GM23248 (cell line): ENCODE results near the gene MYOG. TPM values are rescaled to one million over a fixed set of nuclear protein-coding genes. Genes with fewer than 3 reads are reported as not detected.

ENCODE experiments used
- DNase-seq: peaks from one replicate; pipeline ENCODE4 v3.0.0-alpha.2; 2015
- H2AFZ ChIP-seq: fragments of 200-600 bp; sonication (generic); 2 replicates; pipeline ENCODE4 v1.6.1; 2016; ENCODE audit warnings: antibody characterized with exemption
- H3F3A ChIP-seq: fragments of 200-600 bp; sonication (generic); 2 replicates; pipeline ENCODE4 v1.6.1; 2016; ENCODE audit warnings: mild to moderate bottlenecking, antibody characterized with exemption, mixed run types; ENCODE audit not compliant: insufficient read depth
- H3K27ac ChIP-seq: fragments of 200-600 bp; sonication (generic); 2 replicates; pipeline ENCODE4 v1.5.1; 2016; ENCODE audit warnings: mild to moderate bottlenecking
- H3K27me3 ChIP-seq: fragments of 200-600 bp; sonication (generic); replicated peaks from 2 replicates; pipeline ENCODE4 v1.6.1; 2016; ENCODE audit warnings: mild to moderate bottlenecking; ENCODE audit not compliant: insufficient read depth
- H3K36me3 ChIP-seq: fragments of 200-600 bp; sonication (generic); 2 replicates; pipeline ENCODE4 v1.6.1; 2016; ENCODE audit warnings: low read depth, mild to moderate bottlenecking
- H3K4me1 ChIP-seq: fragments of 200-600 bp; sonication (generic); 2 replicates; pipeline ENCODE4 v1.6.1; 2016; ENCODE audit warnings: mild to moderate bottlenecking; ENCODE audit not compliant: insufficient read depth
- H3K4me2 ChIP-seq: fragments of 200-600 bp; sonication (generic); one replicate; pipeline ENCODE4 v1.6.1; 2016; ENCODE audit warnings: mild to moderate bottlenecking; ENCODE audit not compliant: unreplicated experiment
- H3K4me3 ChIP-seq: fragments of 200-600 bp; sonication (generic); 2 replicates; pipeline ENCODE4 v1.5.1; 2016; ENCODE audit warnings: mild to moderate bottlenecking
- H3K79me2 ChIP-seq: fragments of 200-600 bp; sonication (generic); 2 replicates; pipeline ENCODE4 v1.6.1; 2016; ENCODE audit warnings: mild to moderate bottlenecking; ENCODE audit not compliant: insufficient read depth
- H3K9ac ChIP-seq: fragments of 200-600 bp; sonication (generic); 2 replicates; pipeline ENCODE4 v1.6.1; 2016; ENCODE audit warnings: mild to moderate bottlenecking
- H3K9me2 ChIP-seq: fragments of 200-600 bp; sonication (generic); 2 replicates; pipeline ENCODE4 v1.6.1; 2016; ENCODE audit warnings: mixed run types, mild to moderate bottlenecking, moderate library complexity; ENCODE audit not compliant: insufficient read depth
- H3K9me3 ChIP-seq: fragments of 200-600 bp; sonication (generic); one replicate; pipeline ENCODE4 v1.6.1; 2017; ENCODE audit warnings: low read depth
- H4K20me1 ChIP-seq: fragments of 200-600 bp; sonication (generic); 2 replicates; pipeline ENCODE4 v1.6.0; 2016; ENCODE audit not compliant: insufficient read depth
- EZH2 ChIP-seq: fragments of 200-600 bp; sonication (generic); IDR thresholded peaks from 2 replicates; pipeline ENCODE4 v1.6.1; 2018; ENCODE audit warnings: antibody characterized with exemption, mild to moderate bottlenecking; ENCODE audit not compliant: insufficient read depth, poor library complexity, severe bottlenecking
- EZH2phosphoT487 ChIP-seq: fragments of 200-600 bp; sonication (generic); IDR thresholded peaks from 2 replicates; pipeline ENCODE4 v1.6.1; 2018; ENCODE audit warnings: antibody characterized with exemption, moderate library complexity, mild to moderate bottlenecking, low read depth; ENCODE audit not compliant: insufficient read depth
- WGBS, 2 experiments: methylation state at CpG; one replicate each; pipeline ENCODE4 v1.1.6; 2015 to 2017; ENCODE audit warnings: low lambda C conversion rate in 2 of 2, low coverage in 1 of 2; ENCODE audit errors: missing lambda C conversion rate in 2 of 2; 5-methylcytosine and 5-hydroxymethylcytosine counted together
- in situ Hi-C: fragments of 300-500 bp; cut with MboI; formaldehyde crosslinking; loops from 2 replicates; pipeline ENCODE4 v1.15.0; 2020
- polyA plus RNA-seq: library from polyadenylated mRNA; unstranded; fragments of >200 nt; fragmentation: Nextera tagmentation; extraction: Ambion mirVana; gene quantifications from 2 replicates; pipeline ENCODE4 v1.2.1, GENCODE V29; 2016
- total RNA-seq: library from RNA; depleted of rRNA; stranded (reverse); fragments of >200 nt; shearing (Covaris generic); gene quantifications from 2 replicates; pipeline ENCODE4 v1.2.3, GENCODE V29; 2014

The MYOG gene
- total and polyA plus RNA-seq, 2 experiments from 2014 or later, result not detected

DNA sequence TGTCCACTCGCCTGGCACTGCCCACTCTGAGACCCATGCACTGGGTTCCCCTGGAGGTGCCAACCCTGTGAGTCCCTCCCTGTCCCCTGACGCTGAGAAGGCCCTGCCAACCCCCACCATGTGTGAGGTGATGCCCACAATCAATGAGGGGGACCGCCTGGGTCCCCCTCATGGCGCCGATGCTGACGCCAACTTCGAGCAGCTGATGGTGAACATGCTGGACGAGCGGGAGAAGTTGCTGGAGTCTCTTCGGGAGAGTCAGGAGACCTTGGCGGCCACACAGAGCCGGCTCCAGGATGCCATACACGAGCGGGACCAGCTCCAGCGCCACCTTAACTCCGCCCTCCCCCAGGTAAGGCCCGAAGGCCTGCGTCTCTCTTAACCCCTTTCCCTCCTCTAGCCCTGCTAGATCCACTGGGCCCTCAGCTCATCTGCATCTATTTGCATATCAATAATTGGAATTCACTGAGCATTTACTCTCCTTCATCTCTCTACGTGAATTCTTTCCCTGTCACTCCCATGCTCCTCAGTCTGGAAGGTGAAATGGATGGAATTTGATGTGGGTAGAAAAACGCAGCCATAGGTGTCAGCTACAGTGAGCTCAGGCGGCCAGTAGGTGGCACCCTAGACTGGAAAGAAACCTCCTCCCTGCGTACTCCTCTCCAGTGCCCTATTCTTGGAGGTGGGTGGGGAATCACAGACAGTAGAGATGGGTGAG lies 46.8 kb downstream of the MYOG start:
- Histone ChIP-seq H3K79me2 (0 out of 2 replicates have a peak, but pooled peaks cover 7% of the 10 kb centered on the region), H3K27ac (no peak overlapping the region), H3K9ac (no peak overlapping the region), H4K20me1 (no peaks in the 10 kb centered on the region), H3K36me3 (no peaks in the 10 kb centered on the region), H3K4me3 (no peak overlapping the region), H3K4me1 (peaks cover 38% of the 10 kb centered on the region), H2AFZ (no peak overlapping the region), H3K9me3 (no peaks in the 10 kb centered on the region), H3K27me3 (no peaks in the 10 kb centered on the region), H3F3A (peaks cover 16% of the 10 kb centered on the region; the same call in 1 of the 2 replicates), H3K4me2 (peak overlapping the region; percentile 36), H3K9me2 (no peaks in the 10 kb centered on the region)
- WGBS, 2 experiments, result 38 to 44% methylated on average over 16 to 20 of the region's 22 CpGs
- in situ Hi-C loops, result loop anchor here (10.0 kb wide), 1 partner anchor 186 kb away; the partner anchor contains the start of gene CHIT1
- peak; percentile 82 for DNase-seq
- no peak for TF ChIP-seq EZH2
- no peak for TF ChIP-seq EZH2phosphoT487

DNA sequence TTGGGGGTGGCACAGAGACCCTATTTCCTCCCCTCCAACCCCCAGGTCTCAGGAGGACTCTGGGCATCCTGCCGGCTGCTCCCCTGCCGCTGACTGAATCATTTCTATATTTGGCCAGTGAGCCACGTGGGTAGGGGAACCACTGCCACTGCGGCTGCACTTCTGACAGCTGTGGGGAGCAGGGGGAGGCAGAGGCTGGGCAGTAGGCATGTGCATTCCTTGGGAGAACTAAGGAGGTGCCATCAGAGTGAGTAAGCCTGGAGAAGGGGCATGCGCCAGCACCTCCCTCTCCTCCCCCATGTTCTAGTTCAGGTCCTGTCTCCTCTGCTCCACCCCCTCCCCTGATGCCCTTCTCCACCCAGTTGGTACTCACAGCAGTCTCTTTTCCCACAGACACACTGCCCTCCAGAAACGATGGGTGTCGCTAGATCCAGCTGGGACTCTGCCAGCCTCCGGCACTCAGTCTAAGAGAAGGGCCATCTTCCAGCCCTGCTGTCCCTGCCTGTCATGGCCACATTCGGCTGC lies 47.5 kb downstream of the MYOG start:
- H3K4me1 ChIP-seq, result peaks cover 38% of the 10 kb centered on the region
- WGBS, 2 experiments, result 6 to 10% methylated on average over 9 of the region's 9 CpGs
- H3K9ac ChIP-seq, result no peak overlapping the region
- peak; percentile 92 for DNase-seq
- no peak overlapping the region for H3K4me3 ChIP-seq
- in situ Hi-C loops, result loop anchor here (10.0 kb wide), 1 partner anchor 187 kb away; the partner anchor contains the start of gene CHIT1
- TF ChIP-seq EZH2phosphoT487 (no peak), EZH2 (no peak)
- no peak overlapping the region for H2AFZ ChIP-seq
- H3K9me2 ChIP-seq, result no peaks in the 10 kb centered on the region
- H3K79me2 ChIP-seq, result peaks cover 14% of the 10 kb centered on the region; the same call in 1 of the 2 replicates
- H3K9me3 ChIP-seq, result no peaks in the 10 kb centered on the region
- H3K27me3 ChIP-seq, result no peaks in the 10 kb centered on the region
- peaks cover 16% of the 10 kb centered on the region; the same call in 1 of the 2 replicates for H3F3A ChIP-seq
- peak overlapping the region; percentile 53 for H3K27ac ChIP-seq
- H4K20me1 ChIP-seq, result no peaks in the 10 kb centered on the region
- no peaks in the 10 kb centered on the region for H3K36me3 ChIP-seq
- H3K4me2 ChIP-seq, result peak overlapping the region; percentile 36

DNA sequence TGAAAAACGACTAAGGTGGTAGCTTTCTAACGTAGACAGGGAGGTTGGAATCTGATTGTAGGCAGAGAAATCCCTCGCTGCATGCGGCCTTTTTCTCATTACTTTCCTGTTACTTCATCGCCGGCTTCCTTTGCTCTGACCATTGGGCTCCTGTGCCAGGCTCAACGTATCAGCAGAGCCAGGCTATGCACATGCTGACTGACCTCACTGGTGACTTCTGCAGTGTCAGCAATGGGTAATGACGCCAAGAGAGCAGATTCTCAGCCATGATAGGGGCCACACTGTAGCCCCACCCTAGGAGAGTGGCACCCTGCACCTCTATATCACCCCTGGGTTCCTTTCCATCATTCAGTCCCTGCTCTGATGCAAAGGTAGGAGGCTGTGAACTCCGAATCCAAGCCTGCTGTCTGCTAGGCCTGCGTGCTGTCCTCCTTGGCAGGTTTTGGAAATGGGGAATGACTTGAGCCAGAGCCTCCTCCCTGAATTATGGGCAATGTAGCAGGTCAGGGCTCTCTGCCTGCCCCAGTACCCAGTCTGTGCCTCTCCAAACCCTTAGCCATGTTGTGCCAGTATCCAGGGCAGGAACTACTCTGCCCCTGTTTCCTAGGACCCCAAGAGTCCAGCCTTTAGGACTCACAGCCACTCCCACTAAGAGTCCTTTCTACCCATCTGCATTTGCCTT lies 48.2 kb downstream of the MYOG start:
- H3K4me2 ChIP-seq, result peak overlapping the region; percentile 29
- H3K27ac ChIP-seq, result peak overlapping the region; percentile 53
- H3K4me3 ChIP-seq, result no peak overlapping the region
- H3K9me2 ChIP-seq, result no peaks in the 10 kb centered on the region
- H2AFZ ChIP-seq, result no peak overlapping the region
- H3K79me2 ChIP-seq, result peaks cover 20% of the 10 kb centered on the region; the same call in 1 of the 2 replicates
- no peak for TF ChIP-seq EZH2phosphoT487
- no peak for TF ChIP-seq EZH2
- H3F3A ChIP-seq, result peaks cover 16% of the 10 kb centered on the region; the same call in 1 of the 2 replicates
- no peaks in the 10 kb centered on the region for H3K9me3 ChIP-seq
- peak; percentile 47 for DNase-seq
- 72 to 74% methylated on average over 10 of the region's 10 CpGs for WGBS, 2 experiments
- H4K20me1 ChIP-seq, result no peaks in the 10 kb centered on the region
- no peaks in the 10 kb centered on the region for H3K27me3 ChIP-seq
- H3K4me1 ChIP-seq, result peaks cover 38% of the 10 kb centered on the region
- in situ Hi-C loops, result loop anchor here (10.0 kb wide), 1 partner anchor 187 kb away; the partner anchor contains the start of gene CHIT1
- H3K36me3 ChIP-seq, result no peaks in the 10 kb centered on the region
- no peak overlapping the region for H3K9ac ChIP-seq

DNA sequence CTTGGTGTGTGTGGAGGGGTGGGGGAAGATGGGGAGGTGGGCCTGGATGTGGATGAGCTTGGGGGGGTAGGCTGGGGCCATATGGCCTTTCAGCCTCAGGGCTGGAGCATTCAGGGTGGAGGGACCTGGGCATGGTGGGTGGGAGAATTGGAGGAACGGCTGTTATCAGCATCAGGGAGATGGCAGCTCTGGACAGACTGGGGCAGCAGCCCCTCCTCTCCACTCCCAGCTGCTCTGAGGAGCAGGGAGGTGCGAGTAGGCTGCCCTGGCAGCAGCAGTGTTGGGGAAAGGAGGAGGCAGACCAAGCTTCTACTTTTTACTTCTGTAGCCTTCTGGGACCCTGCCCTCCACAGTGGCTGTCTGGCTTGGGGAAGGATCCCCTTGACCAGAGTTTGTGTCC lies 49.3 kb downstream of the MYOG start:
- Histone ChIP-seq H3K27ac (no peak overlapping the region), H3K27me3 (no peaks in the 10 kb centered on the region), H3K9me3 (no peaks in the 10 kb centered on the region), H3K4me3 (no peak overlapping the region), H4K20me1 (no peaks in the 10 kb centered on the region), H3K79me2 (peaks cover 29% of the 10 kb centered on the region; the same call in 1 of the 2 replicates), H3K4me2 (no peak overlapping the region), H3K9ac (no peak overlapping the region), H2AFZ (no peak overlapping the region), H3K4me1 (peaks cover 30% of the 10 kb centered on the region), H3K9me2 (no peaks in the 10 kb centered on the region), H3K36me3 (no peaks in the 10 kb centered on the region), H3F3A (peaks cover 16% of the 10 kb centered on the region; the same call in 1 of the 2 replicates)
- DNase-seq, result no peak
- 60 to 81% methylated on average over 1 to 2 of the region's 2 CpGs for WGBS, 2 experiments
- no peak for TF ChIP-seq EZH2
- TF ChIP-seq EZH2phosphoT487, result no peak
- in situ Hi-C loops, result loop anchor here (10.0 kb wide), 1 partner anchor 188 kb away; the partner anchor contains the start of gene CHIT1
